Mononuclear cell (primary cell): ENCODE measurements around the gene CTBP2. TPM values are rescaled to one million over a fixed set of nuclear protein-coding genes. Genes with fewer than 3 reads are reported as not detected.
"Not testable (repeated sequence)": the region's sequence is repeated elsewhere in the genome, so short reads cannot be mapped to it uniquely, and the experiment has no call there.

Experiments
- H3K27me3 ChIP-seq: 2 replicates; pipeline ENCODE4 v1.6.0; 2011; ENCODE audit warnings: low read length, control low read depth; ENCODE audit not compliant: insufficient read depth
- H3K4me1 ChIP-seq: 2 replicates; pipeline ENCODE4 v1.5.1; 2011; ENCODE audit warnings: mild to moderate bottlenecking, low read length, control low read depth; ENCODE audit not compliant: insufficient read depth
- H3K4me3 ChIP-seq: 2 replicates; pipeline ENCODE4 v1.5.1; 2011; ENCODE audit warnings: mild to moderate bottlenecking, low read length, moderate library complexity
- H3K9me3 ChIP-seq: 2 replicates; pipeline ENCODE4 v1.5.1; 2011; ENCODE audit warnings: low read depth, mild to moderate bottlenecking, control low read depth, low read length
- total RNA-seq: library from RNA; depleted of rRNA; stranded (reverse); fragments of >200 nt; gene quantifications from one replicate; pipeline ENCODE4 v1.2.3, GENCODE V29; 2012

Gene CTBP2
- total RNA-seq, 1 donor = 6.4 TPM

DNA sequence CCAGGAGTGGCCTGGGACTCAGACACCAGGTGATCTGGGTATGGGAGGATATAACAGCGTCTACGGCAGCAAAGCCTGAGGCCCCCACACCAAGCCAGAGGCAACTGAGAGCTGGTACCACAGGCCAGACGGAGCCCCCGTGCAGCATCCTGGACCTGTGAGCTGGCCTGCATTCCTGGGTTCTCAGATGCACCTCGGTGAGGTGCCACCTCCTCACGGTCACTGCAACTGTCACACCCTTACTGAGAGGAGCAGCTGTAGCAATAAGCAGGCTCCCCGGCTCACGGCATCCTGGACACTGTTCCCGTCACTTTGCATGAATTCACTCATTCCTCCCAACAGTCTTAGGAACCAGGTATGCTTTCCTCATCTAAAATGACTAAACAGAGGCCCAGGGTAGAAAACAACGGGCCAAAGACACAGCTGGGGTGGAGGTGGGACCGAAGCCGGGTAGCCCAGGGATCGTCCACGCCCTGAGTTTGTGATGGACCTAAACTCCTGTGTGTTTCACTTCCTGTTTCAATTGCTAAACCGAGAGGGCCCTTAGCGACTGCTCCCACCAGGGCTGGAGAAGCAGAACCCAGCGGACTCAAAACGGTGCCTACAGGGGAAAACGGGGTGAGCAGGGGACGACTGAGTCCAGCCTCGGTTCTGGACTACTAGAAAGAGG, 98.7 kb downstream of the CTBP2 start:
- Histone ChIP-seq H3K4me3 (no peak overlapping the region), H3K9me3 (no peaks in the 10 kb centered on the region), H3K4me1 (peaks cover 82% of the 10 kb centered on the region), H3K27me3 (no peaks in the 10 kb centered on the region)

DNA sequence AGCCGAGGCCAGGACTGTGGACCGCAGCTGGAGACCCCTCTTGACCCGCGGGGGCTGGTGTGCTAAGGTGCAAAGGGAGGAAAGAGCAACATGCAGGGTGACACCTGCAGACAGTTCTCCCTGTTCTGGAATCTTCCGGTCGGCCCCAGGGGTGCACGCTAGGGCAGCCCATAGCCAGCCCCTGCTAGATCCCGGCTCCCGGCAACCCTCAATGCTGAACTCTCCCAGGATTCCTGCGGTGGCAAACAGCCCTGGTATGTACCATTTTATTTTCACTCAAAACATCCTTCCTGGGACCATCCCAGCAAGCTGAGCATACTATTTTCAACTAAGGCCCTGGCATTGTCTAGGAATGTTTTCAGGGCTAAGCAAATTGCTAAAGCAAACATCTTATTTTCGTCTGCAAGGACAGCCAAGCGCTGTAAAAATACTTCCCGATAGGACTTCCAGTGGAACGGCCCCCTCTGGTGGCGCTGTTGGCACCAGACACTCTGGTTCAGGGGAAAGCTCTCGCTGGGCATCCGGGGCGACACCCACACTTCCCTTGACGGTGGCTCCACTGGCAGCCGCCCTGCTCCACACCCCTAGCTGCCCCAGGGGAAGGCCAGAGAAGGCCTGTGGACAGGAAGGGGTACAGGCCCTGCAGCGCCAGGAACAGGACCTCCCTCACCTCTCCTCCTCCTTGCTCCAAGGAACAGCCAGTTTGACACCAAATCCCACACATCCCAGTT, 99.4 kb downstream of the CTBP2 start:
- H3K4me1 ChIP-seq = peaks cover 82% of the 10 kb centered on the region
- no peak overlapping the region for H3K4me3 ChIP-seq
- H3K27me3 ChIP-seq = no peaks in the 10 kb centered on the region
- H3K9me3 ChIP-seq = no peaks in the 10 kb centered on the region

DNA sequence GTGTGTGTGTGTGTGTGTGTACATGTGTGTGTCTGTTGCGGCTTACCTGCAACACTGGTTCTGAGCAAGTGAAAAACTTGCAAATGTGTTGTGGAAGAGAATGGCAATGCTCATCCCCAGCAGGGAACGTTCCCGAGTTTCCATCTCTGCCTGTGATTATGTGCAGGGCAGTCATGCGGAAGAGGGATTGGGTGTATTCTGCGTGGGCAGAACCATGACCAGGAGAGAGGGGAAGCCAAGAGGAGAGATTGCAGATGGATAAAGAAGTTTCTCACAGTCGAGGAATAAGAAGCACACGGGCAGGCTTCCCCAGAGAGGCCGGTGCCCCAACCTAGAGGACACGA, 99.9 kb downstream of the CTBP2 start:
- Histone ChIP-seq H3K9me3 (no peaks in the 10 kb centered on the region), H3K4me3 (no peak overlapping the region), H3K27me3 (no peaks in the 10 kb centered on the region), H3K4me1 (peaks cover 77% of the 10 kb centered on the region)

DNA sequence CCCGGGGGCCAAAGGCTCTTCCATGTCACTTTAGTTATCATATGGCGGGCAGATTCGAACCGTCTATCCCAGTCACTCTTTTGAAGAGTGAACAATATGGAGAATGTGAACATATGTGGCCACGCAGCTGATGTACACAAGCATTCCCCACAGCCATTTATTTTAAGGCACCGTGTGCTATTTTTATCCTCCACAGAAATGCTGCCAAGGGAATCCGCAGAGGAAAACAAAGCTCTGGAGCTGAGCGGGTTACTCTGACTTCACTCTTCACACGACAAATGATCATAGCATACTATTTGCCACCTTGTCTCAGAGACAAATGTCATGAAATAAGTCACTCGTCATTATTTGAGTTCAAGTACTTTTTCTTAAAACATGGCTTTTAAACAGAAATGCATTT, 100.3 kb downstream of the CTBP2 start:
- Histone ChIP-seq H3K4me3 (no peak overlapping the region), H3K27me3 (no peaks in the 10 kb centered on the region), H3K4me1 (peaks cover 73% of the 10 kb centered on the region), H3K9me3 (no peaks in the 10 kb centered on the region)

DNA sequence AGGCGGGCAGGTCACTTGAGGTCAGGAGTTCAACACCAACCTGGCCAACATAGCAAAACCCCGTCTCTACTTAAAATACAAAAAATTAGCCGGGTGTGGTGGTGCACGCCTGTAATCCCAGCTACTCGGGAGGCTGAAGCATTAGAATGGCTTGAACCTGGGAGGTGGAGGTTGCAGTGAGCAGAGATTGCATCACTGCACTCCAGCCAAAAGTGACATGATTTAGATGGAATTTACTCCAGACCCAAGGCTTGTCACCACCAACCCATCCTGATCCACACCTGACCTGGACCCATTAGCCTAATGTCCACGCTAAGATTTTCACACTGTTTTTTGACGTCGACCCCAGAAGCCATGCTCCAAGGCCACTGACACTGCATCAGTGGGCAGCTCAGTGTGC, 101.0 kb downstream of the CTBP2 start:
- H3K4me3 ChIP-seq, H3K27me3 ChIP-seq, H3K9me3 ChIP-seq: not testable (repeated sequence)
- peaks cover 66% of the 10 kb centered on the region for H3K4me1 ChIP-seq

DNA sequence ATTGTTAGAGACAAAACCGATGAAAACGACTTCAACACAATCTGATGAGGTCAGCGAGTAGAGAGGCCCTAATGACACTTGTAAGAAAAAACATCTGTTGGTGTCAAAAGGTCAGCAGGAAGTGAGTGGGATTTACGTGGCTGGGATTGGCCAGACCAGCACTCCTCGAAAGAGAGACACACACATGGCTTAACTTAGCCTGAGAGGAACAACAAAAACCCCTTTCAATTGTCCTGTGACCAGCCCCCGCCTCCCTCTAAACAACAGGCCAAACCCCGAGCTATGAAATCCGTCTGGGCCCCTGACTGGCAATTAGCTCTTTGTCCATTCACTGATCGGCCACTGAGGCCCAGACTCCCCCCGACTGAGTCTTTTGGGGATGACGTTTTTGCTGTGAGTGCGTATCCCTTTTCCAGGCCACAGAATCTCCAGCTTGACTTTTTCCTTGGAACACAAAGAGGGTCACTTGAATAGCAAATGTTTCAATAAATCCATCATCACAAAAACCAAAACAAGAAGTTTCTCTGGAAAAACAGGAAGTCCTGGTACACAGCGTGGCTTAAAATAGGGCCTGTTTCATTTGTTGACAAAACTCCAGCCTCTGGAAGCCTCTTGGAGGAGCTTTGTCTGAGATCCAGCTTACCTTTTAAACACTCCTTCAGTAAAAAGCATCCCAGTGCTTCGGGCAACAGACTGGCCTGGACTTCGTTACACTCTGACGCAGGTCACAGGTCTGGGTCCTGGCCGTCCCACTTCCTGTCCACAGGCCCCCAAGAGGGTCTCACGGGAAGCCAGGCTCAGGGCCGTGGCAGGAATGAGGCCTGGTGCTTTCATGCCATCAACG, 103.0 kb downstream of the CTBP2 start:
- Histone ChIP-seq H3K9me3 (no peaks in the 10 kb centered on the region), H3K4me1 (peaks cover 46% of the 10 kb centered on the region), H3K4me3 (no peak overlapping the region), H3K27me3 (no peaks in the 10 kb centered on the region)

DNA sequence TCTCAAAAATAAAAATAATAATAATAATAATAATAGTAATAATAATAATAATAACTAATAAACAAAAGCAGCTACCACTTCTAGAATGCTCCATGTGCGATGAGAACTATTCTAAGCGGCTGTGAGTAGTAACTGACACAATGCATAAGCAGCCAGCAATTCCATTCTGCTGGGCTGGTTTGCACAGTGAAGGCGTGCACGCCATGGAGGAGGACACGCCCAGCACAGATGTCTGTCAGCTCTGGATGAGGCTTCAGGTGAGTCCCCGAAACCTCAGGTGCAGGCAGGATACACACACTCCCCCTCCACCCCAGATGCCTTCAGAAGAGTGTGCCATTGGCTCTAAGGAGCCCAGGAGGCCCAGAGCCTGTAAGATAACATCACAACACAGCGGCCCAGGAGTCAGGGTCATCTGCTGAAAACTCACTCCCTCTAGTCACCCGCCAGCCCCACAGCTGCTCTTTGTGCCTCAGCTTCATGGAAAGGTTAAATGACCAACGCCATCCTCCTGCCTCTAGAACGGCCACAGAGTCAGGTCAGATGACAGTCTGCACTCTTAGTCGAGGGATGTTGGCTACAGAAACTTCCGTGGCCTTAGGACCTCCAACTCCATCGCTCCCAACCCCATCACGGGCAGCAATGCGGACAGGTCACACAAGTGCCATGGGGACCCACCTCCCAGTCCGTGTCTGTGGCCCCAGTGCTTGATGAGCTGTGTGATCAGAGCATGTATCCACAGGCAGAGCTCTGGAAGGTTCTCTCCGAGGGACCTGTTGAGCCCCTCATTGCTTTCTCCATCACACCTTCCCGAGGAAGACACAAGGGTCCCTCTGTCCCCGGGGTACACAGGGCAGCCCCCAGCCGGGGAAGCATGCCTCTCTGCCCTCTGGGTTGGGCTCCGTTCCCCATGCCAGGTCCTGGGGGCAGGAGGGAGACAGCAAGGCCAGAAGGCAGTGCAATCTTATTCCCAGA, 103.9 kb downstream of the CTBP2 start:
- H3K9me3 ChIP-seq = no peaks in the 10 kb centered on the region
- no peak overlapping the region for H3K4me3 ChIP-seq
- H3K4me1 ChIP-seq = peaks cover 37% of the 10 kb centered on the region
- no peaks in the 10 kb centered on the region for H3K27me3 ChIP-seq

DNA sequence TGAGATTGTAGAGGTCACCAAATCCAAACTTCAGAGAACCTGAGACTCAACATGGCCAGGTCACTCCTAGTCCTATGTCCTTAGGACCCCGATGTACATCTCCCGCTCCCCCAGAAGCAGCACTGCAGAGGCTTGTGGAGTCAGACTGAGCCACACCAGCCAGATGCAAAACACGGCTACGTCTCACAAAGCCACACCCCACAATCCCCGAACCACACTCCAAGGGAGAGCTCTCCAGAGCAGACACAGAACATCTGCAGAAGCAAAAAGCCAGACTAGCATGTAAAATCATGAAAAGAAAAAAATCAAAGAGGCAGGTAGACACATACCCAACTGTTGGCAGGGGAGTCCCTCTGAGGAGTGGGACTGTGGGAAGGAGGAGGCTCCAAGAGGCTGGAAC, 104.9 kb downstream of the CTBP2 start:
- H3K4me1 ChIP-seq = peaks cover 27% of the 10 kb centered on the region

DNA sequence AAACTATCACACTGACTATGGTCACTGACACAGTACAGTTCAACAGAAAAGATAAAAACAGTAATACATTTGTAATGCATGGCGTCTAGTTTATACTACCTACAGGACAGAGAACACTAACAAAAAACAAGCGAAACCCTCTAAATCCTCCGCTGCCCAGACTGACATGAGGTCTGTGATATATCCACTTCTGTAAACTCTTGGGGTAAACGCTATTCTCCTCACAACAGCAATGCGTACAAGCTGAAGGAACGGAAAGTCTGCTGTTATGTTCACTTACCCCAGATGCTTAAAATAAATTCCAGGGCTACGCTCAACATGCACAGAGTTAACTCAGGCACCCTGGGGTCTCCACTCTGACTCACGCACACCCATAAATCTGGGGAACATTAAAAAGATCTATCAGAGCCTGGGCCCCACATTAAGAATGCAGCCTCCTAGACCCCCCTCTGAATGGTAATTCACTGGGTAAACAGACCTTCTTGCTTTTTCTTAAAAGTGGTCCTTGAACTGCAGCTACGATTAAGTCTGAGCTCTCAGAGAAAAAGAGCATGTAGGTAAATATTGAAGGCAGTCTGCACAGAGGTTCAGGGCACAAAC, 105.6 kb downstream of the CTBP2 start:
- H3K27me3 ChIP-seq = no peaks in the 10 kb centered on the region
- no peak overlapping the region for H3K4me3 ChIP-seq
- no peaks in the 10 kb centered on the region for H3K9me3 ChIP-seq
- H3K4me1 ChIP-seq = peaks cover 27% of the 10 kb centered on the region

More for the DNA sequence above, 104.9 kb downstream of the CTBP2 start:
- no peaks in the 10 kb centered on the region for H3K27me3 ChIP-seq
- H3K4me3 ChIP-seq = no peak overlapping the region
- no peaks in the 10 kb centered on the region for H3K9me3 ChIP-seq

DNA sequence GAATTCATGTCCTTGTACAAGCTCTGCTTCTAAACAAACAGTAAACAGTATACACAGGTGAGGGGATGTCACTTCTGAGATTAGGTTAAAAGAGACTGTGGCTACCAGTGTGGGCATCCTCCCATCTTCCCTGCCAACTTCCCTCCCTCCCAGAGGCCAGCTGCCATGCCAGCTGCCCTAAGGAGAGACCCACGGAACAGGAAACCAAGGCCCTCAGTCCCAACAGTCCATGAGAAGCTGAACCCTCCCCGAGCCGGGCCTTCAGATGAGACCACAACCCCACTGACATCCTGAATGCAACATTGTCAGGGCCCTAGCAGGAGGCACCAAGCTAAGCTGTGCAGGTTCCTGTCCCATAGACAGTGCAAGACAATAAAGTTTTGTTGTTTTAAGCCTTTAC, 106.1 kb downstream of the CTBP2 start:
- H3K9me3 ChIP-seq = no peaks in the 10 kb centered on the region
- H3K27me3 ChIP-seq = no peaks in the 10 kb centered on the region
- peaks cover 27% of the 10 kb centered on the region for H3K4me1 ChIP-seq

DNA sequence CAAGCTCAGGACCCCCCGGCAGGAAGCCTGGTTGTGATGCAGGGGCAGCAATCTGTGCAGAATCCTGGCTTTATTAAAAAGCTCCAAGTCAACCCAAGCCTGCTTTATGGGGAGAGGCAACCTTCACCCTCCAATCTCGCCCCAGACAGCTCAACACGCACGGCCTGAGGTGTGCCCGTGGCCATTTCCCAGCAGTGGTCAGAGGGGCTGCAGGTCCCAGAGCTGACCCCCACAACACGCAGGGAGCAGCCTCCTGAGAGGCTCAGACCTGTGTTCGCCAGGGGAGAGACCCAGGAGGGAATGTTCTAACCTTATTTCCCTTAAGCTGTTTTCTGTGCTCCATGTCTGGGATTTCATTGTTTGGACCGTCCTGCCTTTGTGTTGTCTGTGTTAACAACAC, 108.2 kb downstream of the CTBP2 start:
- Histone ChIP-seq H3K27me3 (no peaks in the 10 kb centered on the region), H3K9me3 (no peaks in the 10 kb centered on the region), H3K4me1 (peaks cover 12% of the 10 kb centered on the region), H3K4me3 (no peak overlapping the region)

More for the DNA sequence above, 106.1 kb downstream of the CTBP2 start:
- no peak overlapping the region for H3K4me3 ChIP-seq

DNA sequence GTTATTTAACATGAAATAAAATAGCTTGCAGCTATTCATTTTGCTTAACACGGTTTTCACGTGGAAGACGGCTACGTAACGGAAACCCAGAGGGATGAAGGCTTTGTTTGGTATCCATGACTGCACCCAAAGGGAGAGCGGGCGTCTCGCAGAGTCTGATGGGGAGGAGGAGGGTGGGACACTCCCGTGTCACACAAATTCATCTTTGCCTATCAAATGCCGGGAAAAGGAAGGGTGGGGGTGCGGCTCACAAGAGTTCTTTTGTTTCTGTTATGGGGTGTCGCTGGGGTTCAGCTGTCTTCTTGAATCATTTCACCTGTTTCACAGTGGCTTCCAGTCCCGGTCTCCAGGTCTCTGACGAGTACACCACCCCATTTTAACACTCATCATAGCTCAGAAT, 110.0 kb downstream of the CTBP2 start:
- no peaks in the 10 kb centered on the region for H3K9me3 ChIP-seq
- H3K4me3 ChIP-seq = no peak overlapping the region
- no peaks in the 10 kb centered on the region for H3K27me3 ChIP-seq
- peaks cover 12% of the 10 kb centered on the region for H3K4me1 ChIP-seq

DNA sequence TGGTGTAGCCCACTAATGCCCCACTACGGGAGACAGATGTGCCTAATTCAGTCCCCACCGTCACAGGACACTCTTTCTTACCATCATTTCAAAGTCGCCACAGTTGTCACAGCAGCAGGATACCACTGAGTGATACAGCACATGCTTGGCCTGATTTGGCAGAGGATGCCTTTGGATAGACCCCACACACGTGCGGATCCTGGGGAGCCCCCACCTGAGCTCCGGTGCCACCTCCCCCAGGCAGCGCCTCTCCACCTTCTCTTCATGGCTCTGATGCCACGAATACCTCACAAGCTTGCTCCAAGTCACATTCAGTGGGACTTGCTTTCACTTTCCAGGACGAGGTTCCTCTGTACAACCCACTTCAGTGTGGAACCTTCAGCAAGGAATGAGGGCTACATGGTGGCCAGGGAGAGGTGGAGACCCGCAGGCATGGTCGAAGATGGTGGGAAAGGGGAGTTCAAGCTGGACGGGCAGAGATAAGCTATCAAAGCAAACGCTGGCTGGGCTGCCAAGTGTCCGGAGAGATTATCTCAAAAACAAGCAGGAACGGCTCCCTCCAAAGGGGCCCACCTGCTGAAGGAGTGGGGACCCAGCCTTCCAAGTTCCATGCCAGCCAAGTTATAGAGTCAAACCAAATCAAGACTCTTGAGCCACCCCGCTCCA, 111.0 kb downstream of the CTBP2 start:
- Histone ChIP-seq H3K27me3 (no peaks in the 10 kb centered on the region), H3K4me3 (no peak overlapping the region), H3K4me1 (peaks cover 13% of the 10 kb centered on the region), H3K9me3 (no peaks in the 10 kb centered on the region)
